Measurements from ENCODE around the gene SCYGR1.
"Not testable (repeated sequence)": the region's sequence is repeated elsewhere in the genome, so short reads cannot be mapped to it uniquely, and the experiment has no call there.

DNA sequence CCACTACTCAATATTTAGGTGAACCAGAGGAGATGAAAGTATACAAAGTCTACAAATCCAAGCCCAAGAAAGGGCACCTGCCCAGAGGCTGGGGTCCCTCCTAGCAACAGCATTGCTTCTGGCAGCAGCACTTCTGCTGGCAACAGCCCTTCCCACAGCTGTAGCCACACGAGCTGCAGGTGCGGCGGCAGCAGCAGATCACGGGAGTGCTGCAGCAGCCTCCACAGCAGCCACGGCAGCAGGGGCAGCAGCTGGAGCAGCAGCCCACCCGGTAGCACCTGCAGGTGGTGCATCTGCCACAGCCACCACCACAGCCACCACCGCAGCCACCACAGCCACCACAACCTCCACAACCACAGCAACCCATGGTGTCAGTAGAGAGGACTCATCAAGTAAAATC lies at the start of gene SCYGR1:
- TF ChIP-seq, protein P1, sequence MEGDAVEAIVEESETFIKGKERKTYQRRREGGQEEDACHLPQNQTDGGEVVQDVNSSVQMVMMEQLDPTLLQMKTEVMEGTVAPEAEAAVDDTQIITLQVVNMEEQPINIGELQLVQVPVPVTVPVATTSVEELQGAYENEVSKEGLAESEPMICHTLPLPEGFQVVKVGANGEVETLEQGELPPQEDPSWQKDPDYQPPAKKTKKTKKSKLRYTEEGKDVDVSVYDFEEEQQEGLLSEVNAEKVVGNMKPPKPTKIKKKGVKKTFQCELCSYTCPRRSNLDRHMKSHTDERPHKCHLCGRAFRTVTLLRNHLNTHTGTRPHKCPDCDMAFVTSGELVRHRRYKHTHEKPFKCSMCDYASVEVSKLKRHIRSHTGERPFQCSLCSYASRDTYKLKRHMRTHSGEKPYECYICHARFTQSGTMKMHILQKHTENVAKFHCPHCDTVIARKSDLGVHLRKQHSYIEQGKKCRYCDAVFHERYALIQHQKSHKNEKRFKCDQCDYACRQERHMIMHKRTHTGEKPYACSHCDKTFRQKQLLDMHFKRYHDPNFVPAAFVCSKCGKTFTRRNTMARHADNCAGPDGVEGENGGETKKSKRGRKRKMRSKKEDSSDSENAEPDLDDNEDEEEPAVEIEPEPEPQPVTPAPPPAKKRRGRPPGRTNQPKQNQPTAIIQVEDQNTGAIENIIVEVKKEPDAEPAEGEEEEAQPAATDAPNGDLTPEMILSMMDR (conservative IDR thresholded peaks at IDR 0.05): not testable (repeated sequence)
- not testable (repeated sequence) for TF ChIP-seq EZH2 (IDR thresholded peaks at IDR 0.05; ENCODE audit: low read depth)

Data from PC-9 (cell line).